Fibroblast of lung (primary cell): ENCODE measurements around the gene AARS1. TPM values are rescaled to one million over a fixed set of nuclear protein-coding genes. Genes with fewer than 3 reads are reported as not detected.
"Not testable (repeated sequence)": the region's sequence is repeated elsewhere in the genome, so short reads cannot be mapped to it uniquely, and the experiment has no call there.

Experiments used
- DNase-seq, 2 donors: peaks; one replicate each; pipeline versions ENCODE4 v3.0.0 to v3.0.0-alpha.2; 2010; ENCODE audit warnings: low read depth in 2 of 2
- H2AFZ ChIP-seq: 2 replicates; pipeline ENCODE4 v1.5.1; 2012; ENCODE audit warnings: low read length, control low read depth, inconsistent platforms
- H3K27ac ChIP-seq: 2 replicates; pipeline ENCODE4 v1.5.1; 2011; ENCODE audit warnings: low read length, control low read depth; ENCODE audit not compliant: insufficient read depth
- H3K27me3 ChIP-seq: 2 replicates; pipeline ENCODE4 v1.5.1; 2011; ENCODE audit warnings: mild to moderate bottlenecking, low read length; ENCODE audit not compliant: control insufficient read depth, insufficient read depth
- H3K36me3 ChIP-seq: 2 replicates; pipeline ENCODE4 v1.5.1; 2011; ENCODE audit warnings: low read length; ENCODE audit not compliant: control insufficient read depth, insufficient read depth
- H3K4me1 ChIP-seq: 2 replicates; pipeline ENCODE4 v1.5.1; 2011; ENCODE audit warnings: low read length; ENCODE audit not compliant: control insufficient read depth, insufficient read depth; ENCODE audit errors: extremely low read depth
- H3K4me2 ChIP-seq: 2 replicates; pipeline ENCODE4 v1.5.1; 2011; ENCODE audit warnings: low read length, control low read depth; ENCODE audit not compliant: insufficient read depth; ENCODE audit errors: extremely low read depth
- H3K4me3 ChIP-seq, 4 experiments: fragments of 200-600 bp in 1 of 4; sonication (generic) in 1 of 4; replicated peaks in 1 of 4; 2 replicates each; pipeline ENCODE4 v1.5.1; 2011 to 2016; ENCODE audit warnings: low read length in 4 of 4, low read depth in 3 of 4, mild to moderate bottlenecking in 3 of 4, control low read depth in 2 of 4, inconsistent platforms in 1 of 4, mixed read lengths in 1 of 4; ENCODE audit not compliant: insufficient read depth in 1 of 4; ENCODE audit errors: control extremely low read depth in 1 of 4
- H3K79me2 ChIP-seq: 2 replicates; pipeline ENCODE4 v1.5.1; 2012; ENCODE audit warnings: mild to moderate bottlenecking, low read length, inconsistent platforms; ENCODE audit not compliant: control insufficient read depth, insufficient read depth
- H3K9ac ChIP-seq: 2 replicates; pipeline ENCODE4 v1.5.1; 2011; ENCODE audit warnings: mild to moderate bottlenecking, low read length, control low read depth; ENCODE audit not compliant: insufficient read depth
- H3K9me3 ChIP-seq: 2 replicates; pipeline ENCODE4 v1.5.1; 2012; ENCODE audit warnings: low read depth, low read length; ENCODE audit not compliant: control insufficient read depth, insufficient read depth
- H4K20me1 ChIP-seq: 2 replicates; pipeline ENCODE4 v1.5.1; 2011; ENCODE audit warnings: low read length; ENCODE audit not compliant: control insufficient read depth, insufficient read depth; ENCODE audit errors: extremely low read depth
- EZH2 ChIP-seq: IDR thresholded peaks from 2 replicates; pipeline ENCODE4 v1.5.1; 2012; ENCODE audit warnings: low read length, control low read depth, mild to moderate bottlenecking; ENCODE audit errors: missing control alignments
- polyA plus RNA-seq, 2 donors: library from polyadenylated mRNA; depleted of rRNA in 1 of 2; stranded (reverse) in 1 of 2; unstranded in 1 of 2; fragments of >200 nt; gene quantifications; 2 replicates each; pipeline ENCODE4 v1.2.1, GENCODE V29; 2011 to 2012; ENCODE audit warnings: missing spikeins in 1 of 2
- total RNA-seq: library from RNA; depleted of rRNA; stranded (reverse); fragments of >200 nt; gene quantifications from 2 replicates; pipeline ENCODE4 v1.2.1, GENCODE V29; 2014
- TF ChIP-seq, protein P1 (sequence below), 2 donors: IDR thresholded peaks in 1 of 2; conservative IDR thresholded peaks in 1 of 2; 1 replicate in 1 of 2; 2 replicates in 1 of 2; pipeline ENCODE4 v1.5.1; 2011 to 2012; ENCODE audit warnings: low read length in 2 of 2, control low read depth in 1 of 2, inconsistent platforms in 1 of 2, low read depth in 1 of 2, mild to moderate bottlenecking in 1 of 2

Gene AARS1
- total and polyA plus RNA-seq, 2 donors (not counting 1 experiment from before 2014, with no cell fraction given): 137 to 596 TPM

DNA sequence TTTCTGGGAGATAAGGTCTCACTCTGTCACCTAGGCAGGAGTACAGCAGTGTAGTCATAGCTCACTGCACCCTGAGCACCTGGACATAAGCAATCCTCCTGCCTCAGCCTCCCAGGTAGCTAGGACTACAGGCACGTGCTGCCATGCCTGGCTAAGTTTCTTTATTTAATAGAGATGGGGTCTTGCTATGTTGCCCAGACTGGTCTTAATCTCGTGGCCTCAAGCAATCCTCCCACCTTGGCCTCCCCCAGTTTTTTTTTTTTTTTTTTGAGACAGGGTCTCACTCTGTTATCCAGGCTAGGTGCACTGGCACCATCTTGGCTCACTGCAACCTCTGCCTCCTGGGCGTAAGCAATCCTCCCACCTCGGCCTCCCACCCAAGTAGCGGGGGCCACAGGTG, 30.8 kb upstream of the AARS1 start:
- Histone ChIP-seq H3K9ac (no peak overlapping the region), H4K20me1 (no peaks in the 10 kb centered on the region), H3K4me2 (no peak overlapping the region), H3K27ac (no peak overlapping the region), H3K79me2 (no peaks in the 10 kb centered on the region), H3K4me1 (no peaks in the 10 kb centered on the region), H3K9me3 (no peaks in the 10 kb centered on the region), H3K27me3 (no peaks in the 10 kb centered on the region), H2AFZ (no peak overlapping the region), H3K36me3 (peaks cover 4% of the 10 kb centered on the region), H3K4me3 (no peak overlapping the region)
- no peak for TF ChIP-seq EZH2
- TF ChIP-seq, protein P1, sequence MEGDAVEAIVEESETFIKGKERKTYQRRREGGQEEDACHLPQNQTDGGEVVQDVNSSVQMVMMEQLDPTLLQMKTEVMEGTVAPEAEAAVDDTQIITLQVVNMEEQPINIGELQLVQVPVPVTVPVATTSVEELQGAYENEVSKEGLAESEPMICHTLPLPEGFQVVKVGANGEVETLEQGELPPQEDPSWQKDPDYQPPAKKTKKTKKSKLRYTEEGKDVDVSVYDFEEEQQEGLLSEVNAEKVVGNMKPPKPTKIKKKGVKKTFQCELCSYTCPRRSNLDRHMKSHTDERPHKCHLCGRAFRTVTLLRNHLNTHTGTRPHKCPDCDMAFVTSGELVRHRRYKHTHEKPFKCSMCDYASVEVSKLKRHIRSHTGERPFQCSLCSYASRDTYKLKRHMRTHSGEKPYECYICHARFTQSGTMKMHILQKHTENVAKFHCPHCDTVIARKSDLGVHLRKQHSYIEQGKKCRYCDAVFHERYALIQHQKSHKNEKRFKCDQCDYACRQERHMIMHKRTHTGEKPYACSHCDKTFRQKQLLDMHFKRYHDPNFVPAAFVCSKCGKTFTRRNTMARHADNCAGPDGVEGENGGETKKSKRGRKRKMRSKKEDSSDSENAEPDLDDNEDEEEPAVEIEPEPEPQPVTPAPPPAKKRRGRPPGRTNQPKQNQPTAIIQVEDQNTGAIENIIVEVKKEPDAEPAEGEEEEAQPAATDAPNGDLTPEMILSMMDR (conservative IDR thresholded peaks at IDR 0.05 in 1 of 2, IDR thresholded peaks at IDR 0.05 in 1 of 2; ENCODE audit: low read depth in 1 of 2, low read length in 2 of 2): no peak
- no peak for DNase-seq

DNA sequence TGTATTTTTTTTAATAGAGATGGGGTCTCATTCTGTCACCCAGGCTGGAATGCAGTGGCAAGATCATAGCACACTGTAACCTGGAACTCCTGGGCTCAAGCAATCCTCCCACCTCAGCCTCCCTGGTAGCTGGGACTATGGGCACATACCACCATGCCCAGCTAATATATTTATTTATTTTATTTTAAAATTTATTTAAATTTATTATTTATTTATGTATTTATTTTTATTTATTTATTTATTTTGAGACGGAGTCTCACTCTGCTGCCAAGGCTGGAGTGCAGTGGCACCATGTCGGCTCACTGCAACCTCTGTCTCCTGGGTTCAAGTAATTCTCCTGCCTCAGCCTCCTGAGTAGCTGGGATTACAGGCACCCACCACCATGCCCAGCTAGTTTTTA, 18.4 kb upstream of the AARS1 start:
- H3K4me2 ChIP-seq, H3K9me3 ChIP-seq, H3K27me3 ChIP-seq, H3K36me3 ChIP-seq, DNase-seq, H2AFZ ChIP-seq, H3K9ac ChIP-seq, H3K4me3 ChIP-seq, H3K27ac ChIP-seq, H4K20me1 ChIP-seq, H3K4me1 ChIP-seq: not testable (repeated sequence)
- H3K79me2 ChIP-seq: peaks cover 13% of the 10 kb centered on the region

DNA sequence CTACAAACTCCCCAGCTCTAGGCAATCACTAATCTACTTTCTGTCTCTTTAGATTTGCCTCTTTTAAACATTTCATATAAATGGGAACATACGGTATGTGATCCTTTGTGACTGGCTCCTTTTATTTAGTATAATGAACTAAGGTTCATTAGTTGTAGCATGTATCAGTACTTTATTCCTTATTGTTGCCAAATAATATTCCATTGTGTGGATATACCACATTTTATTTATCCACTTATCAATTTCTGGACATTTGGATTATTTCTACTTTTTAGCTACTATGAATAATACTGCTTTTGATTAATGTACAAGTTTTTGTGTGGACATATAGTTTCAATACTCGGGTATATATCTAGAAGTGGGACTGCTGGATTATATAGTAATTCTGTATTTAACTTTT, 17.6 kb upstream of the AARS1 start:
- Histone ChIP-seq H3K27ac (no peak overlapping the region), H3K4me3 (no peak overlapping the region), H4K20me1 (no peaks in the 10 kb centered on the region), H3K9me3 (no peaks in the 10 kb centered on the region), H2AFZ (no peak overlapping the region), H3K36me3 (no peaks in the 10 kb centered on the region), H3K4me1 (no peaks in the 10 kb centered on the region), H3K27me3 (no peaks in the 10 kb centered on the region), H3K79me2 (peaks cover 14% of the 10 kb centered on the region), H3K4me2 (no peak overlapping the region), H3K9ac (no peak overlapping the region)
- DNase-seq: no peak
- TF ChIP-seq, protein P1 (conservative IDR thresholded peaks at IDR 0.05 in 1 of 2, IDR thresholded peaks at IDR 0.05 in 1 of 2; ENCODE audit: low read depth in 1 of 2, low read length in 2 of 2): no peak
- TF ChIP-seq EZH2: no peak
